H1 (cell line): Measurements from ENCODE around the gene CARD11. TPM values are rescaled to one million over a fixed set of nuclear protein-coding genes. Genes with fewer than 3 reads are reported as not detected.

Experiments
- GABPA ChIP-seq: IDR thresholded peaks from 2 replicates; pipeline ENCODE4 v1.6.1; 2011; ENCODE audit warnings: mild to moderate bottlenecking, low read length, moderate library complexity, borderline replicate concordance; ENCODE audit not compliant: insufficient read depth
- KDM4A ChIP-seq: IDR thresholded peaks from one replicate; pipeline ENCODE4 v1.7.1; 2012; ENCODE audit warnings: low read depth, mild to moderate bottlenecking, moderate library complexity, low read length, inconsistent platforms; ENCODE audit not compliant: severe bottlenecking
- SIX5 ChIP-seq: IDR thresholded peaks from 2 replicates; pipeline ENCODE4 v1.6.1; 2011; ENCODE audit warnings: mild to moderate bottlenecking, low read depth, low read length
- polyA plus RNA-seq, 7 experiments: library from polyadenylated mRNA; depleted of rRNA in 3 of 7; stranded (reverse) in 5 of 7; unstranded in 2 of 7; fragments of >200 nt in 5 of 7; fragments of 200-250 nt in 2 of 7; gene quantifications; 1 replicate in 5 of 7; 2 replicates in 1 of 7; 4 replicates in 1 of 7; pipeline versions ENCODE4 v1.2.1 to v1.2.3, GENCODE V29; 2011 to 2013; ENCODE audit warnings: missing spikeins in 2 of 7, mixed read lengths in 2 of 7
- total RNA-seq: library from RNA; stranded (reverse); fragmentation: NEBNext Ultra II Directional; extraction: Animal tissue kit (Norgen Biotek cat#: 25700); gene quantifications from 2 replicates; pipeline ENCODE4 v1.2.1, GENCODE V29; 2021
- TF ChIP-seq, protein P1 (sequence below), 3 experiments: IDR thresholded peaks; 1 replicate in 2 of 3; 2 replicates in 1 of 3; pipeline versions ENCODE4 v1.5.1 to v1.6.1; 2011; ENCODE audit warnings: low read length in 3 of 3, mild to moderate bottlenecking in 3 of 3, inconsistent platforms in 2 of 3, low read depth in 1 of 3, moderate library complexity in 1 of 3; ENCODE audit not compliant: insufficient read depth in 1 of 3; ENCODE audit errors: control extremely low read depth in 1 of 3

The CARD11 gene
- total and polyA plus RNA-seq, 2 of the 8 experiments (the other 6 are each of a cell fraction or from before 2014, with no cell fraction given) = 12.6 to 29.8 TPM

DNA sequence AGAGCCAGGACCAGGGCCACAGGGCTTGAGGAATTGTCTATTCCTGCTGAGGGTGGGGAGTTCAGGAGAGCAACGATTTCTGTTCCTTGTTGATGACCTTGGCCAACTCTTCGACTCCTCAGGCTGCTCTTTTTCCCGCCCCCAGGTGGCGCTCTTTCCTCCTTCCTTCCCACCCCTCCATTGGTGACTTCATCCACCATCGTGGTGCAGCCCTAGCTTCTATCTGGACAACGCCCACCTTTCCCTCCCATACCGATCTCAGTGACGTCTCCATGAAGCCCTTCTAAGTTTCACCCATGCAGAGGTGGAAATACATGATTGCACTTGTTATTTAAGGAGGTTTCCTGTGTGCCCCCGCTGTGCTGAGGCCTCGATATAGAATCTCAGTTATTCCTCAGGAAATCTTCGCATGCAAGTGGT, 22.1 kb upstream of the CARD11 start (continued):
- TF ChIP-seq, protein P1, sequence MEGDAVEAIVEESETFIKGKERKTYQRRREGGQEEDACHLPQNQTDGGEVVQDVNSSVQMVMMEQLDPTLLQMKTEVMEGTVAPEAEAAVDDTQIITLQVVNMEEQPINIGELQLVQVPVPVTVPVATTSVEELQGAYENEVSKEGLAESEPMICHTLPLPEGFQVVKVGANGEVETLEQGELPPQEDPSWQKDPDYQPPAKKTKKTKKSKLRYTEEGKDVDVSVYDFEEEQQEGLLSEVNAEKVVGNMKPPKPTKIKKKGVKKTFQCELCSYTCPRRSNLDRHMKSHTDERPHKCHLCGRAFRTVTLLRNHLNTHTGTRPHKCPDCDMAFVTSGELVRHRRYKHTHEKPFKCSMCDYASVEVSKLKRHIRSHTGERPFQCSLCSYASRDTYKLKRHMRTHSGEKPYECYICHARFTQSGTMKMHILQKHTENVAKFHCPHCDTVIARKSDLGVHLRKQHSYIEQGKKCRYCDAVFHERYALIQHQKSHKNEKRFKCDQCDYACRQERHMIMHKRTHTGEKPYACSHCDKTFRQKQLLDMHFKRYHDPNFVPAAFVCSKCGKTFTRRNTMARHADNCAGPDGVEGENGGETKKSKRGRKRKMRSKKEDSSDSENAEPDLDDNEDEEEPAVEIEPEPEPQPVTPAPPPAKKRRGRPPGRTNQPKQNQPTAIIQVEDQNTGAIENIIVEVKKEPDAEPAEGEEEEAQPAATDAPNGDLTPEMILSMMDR (IDR thresholded peaks at IDR 0.05; ENCODE audit: control extremely low read depth in 1 of 3, insufficient read depth in 1 of 3, low read depth in 1 of 3, low read length in 3 of 3) = peak; percentile 78 to 95 (median 84)
- TF ChIP-seq SIX5 = no peak
- TF ChIP-seq KDM4A = no peak
- no peak for TF ChIP-seq GABPA
